Smooth muscle cell of the brain vasculature (primary cell): ENCODE measurements around the gene RASGRP1.

Experiments used
- DNase-seq: peaks from one replicate; pipeline ENCODE4 v3.0.0-alpha.2; 2012; ENCODE audit warnings: low read depth, low spot score

RASGRP1 gene

DNA sequence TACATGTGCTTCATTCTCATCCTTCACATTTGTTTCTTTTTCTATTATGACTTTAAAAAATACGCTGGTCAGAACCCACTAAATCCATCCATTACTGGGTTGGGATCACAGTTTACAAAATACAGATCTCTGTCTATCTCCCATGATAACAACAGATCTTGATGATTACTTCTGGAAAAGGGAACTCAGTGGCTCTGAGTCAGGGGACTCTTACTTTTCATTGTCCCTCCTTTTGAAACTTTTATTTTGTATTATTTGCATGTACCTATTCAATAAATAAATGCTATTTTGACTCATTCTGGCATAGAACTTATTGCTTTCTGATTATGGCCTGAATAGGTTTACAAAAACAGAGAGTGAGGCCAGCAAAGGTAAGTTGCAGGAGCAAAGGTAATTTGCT is 11.6 kb upstream of the RASGRP1 start:
- DNase-seq, result no peak

DNA sequence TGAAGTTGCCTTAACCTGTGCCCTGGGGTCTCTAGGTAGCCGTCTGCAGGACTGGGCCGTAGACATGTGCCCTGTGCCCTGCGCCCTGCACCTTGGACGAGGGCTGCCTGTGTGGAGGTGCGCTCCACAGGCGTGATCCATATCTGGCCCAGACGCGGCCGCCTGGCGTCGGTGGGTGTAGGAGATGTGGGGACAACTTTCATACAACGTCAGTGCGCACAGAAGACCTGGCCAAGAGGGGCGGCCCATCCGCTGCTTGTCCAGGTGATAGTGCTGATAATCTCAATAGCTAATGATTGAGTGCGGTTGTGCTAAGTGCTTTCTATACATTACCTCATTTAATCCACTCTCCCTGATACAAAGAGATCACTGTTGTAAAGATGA is 665 bp upstream of the RASGRP1 start:
- no peak for DNase-seq

DNA sequence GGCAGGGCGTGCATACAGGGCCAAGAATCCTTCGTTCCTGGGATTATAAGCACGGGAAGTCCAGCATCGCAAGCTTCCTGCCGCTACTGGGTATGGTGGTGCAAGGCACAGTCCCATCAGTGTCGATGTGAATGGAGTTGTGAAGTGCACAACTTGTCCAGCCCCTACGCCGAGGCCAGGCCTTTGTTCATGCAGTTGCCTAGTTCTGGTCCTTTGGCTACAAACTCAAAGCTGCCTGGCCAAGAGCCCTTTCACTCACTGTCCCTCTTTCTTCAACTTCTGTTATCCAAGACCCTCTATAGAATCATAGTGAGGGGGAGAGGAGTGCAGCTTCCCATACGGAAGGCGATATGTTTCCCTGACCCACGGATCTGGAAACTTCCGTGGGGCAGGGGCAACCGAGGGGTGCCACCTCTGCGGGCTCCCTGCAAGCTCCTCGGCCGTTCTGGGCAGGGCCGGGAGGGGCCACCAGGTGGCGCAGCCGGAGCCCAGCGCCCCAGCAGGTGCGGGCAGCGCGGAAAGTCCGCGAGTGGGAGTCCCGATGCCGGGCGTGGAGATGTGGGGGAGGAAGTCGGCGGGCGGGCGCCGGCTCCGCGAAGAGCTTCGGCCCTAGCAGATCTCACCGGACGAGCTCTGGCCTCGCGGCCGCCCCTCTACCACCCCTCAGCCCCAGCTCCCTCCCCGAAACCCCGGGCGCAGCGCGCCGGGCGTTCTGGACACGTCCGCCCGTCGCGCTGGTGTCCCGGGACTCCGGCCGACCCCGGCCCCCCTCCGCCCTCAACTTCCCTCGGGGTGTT is 693 bp downstream of the RASGRP1 start:
- DNase-seq, result no peak

DNA sequence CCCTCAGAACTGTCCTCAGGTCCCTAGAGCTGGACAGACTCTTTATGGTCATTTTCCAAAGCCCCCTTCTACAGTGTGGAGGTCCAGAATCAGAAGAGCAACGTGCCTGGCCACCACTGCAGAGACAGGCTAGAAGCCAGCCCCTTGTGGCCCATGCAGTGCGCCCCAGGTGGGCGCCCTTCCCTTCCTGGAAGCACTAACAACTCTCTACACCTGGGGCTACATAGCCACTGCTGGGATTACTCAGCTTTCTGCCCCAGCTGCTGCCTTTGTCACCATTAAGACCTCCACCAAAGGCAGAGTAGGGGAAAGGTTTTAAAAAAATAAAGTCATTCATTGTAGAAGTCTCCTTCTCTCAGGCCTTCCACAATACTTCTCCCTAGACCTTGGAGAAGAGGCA is 2.3 kb downstream of the RASGRP1 start:
- DNase-seq, result no peak

DNA sequence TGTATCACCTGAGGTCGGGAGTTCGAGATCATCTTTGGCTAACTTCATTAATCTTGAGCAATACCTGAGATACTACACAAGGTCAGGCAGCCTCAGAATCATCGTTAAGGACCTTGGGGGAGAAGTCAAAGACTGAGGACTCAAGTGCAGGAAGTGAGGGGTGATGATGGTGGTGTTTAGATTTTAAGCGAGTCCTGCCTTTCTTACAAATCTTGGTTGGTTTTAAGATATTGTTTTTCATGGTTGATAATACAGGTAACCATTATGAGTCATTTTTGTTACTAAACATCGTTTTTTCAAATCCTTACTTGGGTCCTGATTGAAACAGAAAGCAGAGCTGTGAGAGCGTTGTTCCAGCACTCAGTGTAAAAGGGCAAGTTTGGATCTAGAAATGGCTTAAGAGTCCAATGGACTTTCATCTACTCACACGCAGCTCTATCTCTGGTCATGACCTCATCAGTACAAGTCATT is 4.1 kb downstream of the RASGRP1 start:
- no peak for DNase-seq

DNA sequence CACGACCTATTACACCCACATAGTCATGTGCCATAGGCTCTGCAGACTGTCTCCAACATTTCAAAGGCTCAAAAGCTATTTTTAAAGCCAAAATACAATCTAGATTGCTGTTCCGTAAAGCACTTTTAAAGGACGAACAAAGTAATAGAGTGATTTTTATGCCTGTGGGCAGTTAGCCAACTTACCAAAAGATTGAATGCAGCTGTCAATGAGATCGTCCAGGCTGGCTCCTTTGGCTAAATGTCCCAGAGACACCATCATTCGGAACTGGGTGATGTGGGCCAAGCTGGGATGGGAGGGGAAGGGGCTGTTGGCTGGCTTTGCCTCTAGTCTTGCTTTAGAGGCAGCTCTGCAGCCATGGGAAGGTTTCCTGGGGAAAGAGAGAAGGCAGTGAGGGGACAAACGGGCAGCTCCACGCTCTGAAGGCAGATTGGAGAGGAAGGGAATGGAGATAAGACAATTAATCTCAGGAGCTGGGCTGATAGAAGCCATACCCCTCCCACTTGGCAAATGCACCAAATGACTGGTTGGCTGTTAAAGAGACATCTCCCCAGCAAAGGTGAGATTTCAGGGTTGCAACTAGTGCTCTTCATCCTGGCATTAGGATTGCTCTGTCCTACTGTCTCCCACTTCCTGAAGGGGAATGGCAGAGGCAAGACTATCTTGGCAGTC is 4.8 kb downstream of the RASGRP1 start:
- DNase-seq, result no peak

DNA sequence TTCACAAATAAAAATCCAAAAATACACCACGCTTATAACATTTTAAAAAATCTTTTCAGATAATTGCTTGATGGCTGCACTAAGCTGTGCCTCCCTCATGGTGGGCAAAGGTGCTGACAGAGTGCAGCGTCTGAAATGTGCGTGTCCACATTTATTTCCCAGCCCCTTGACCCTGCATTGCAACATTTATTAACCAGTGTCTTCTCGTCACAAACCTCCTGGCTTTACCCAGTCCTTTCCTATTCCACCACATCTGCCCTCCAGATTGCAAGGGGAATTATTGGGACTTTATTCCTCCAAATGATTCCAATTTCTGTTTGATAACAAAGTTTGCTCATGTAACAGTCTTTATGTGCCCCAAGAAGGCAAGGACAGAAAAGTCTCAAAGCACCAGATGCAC is 5.5 kb downstream of the RASGRP1 start:
- DNase-seq, result no peak

DNA sequence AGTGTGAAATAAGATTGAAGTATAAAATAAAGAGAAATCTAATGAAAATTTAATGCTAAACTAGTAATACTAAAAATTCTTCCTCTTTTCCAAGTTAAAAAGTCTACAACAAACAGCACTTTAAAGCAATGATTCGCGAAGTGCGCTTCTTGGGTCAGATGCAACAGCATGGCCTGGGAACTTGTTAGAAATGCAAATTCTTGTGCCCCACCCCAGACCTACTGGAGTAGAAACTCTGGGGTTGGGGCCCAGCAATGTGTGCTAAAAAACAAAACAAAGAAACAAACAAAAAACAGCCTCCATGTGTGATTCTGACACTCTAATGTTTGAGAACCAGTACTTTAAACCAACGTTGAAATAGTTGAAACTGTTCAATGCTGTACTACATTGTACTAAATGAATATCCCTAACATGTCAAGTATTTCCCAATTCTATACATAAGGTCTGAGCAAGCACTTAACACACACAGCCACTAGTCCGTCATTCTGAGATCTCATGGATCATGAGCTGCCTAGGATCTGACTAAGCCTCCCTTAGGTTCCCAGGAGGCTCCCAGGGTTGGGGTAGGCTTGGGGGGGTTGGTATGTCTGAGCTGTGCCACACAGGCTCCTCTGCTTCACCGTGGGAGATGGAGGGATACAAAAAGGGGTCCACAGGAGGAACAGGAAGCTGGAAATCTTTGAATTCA is 6.1 kb downstream of the RASGRP1 start:
- no peak for DNase-seq

DNA sequence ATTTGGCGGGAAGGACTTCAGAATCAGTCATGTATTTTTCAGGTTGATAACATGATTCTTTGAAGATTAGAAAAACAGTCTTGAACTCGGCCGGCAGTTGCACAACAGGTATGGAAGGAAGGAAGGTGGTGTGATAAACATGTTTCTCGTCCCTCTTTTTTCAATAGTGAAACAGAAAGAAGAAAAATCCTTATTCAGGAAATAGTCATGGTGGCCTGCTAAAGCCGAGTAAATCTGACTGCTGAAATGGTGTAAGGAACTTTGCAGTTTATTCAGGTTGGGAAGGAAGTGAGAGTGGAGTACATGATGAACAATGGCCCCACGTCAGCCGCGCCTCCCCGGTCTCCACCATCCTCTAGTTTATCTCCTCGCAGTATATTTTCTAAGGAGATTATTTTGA is 6.7 kb downstream of the RASGRP1 start:
- no peak for DNase-seq

DNA sequence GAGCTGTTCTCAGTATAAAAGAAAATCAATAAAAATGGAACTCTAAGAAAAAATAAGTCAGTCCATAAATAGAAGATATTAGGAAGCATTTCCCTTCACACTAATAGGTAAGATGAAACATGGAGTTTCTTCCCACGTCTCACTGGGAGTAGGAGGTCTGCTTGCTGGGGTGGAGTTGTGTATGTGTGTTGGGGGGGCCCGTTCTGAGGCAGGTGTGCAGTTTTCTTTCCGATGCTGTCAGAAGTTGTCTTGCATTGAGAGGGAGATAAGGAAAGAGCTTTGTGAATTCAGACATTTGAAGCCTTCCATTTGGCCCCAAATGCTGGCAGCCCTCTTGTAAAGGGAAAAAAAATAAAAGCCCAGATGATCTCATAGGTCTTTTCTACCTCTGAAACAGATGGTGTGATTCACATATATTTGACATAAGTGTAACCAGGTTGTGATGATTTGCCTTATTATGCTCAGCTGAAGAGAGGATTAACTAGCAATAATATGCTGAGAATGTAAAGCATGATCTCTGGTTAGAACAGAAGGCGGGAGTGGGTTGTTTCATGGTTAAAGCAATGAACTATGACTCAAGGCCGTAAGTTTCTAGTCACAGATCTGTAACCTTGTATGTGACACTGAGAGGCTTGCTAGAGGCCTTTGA is 8.8 kb downstream of the RASGRP1 start:
- DNase-seq, result no peak

DNA sequence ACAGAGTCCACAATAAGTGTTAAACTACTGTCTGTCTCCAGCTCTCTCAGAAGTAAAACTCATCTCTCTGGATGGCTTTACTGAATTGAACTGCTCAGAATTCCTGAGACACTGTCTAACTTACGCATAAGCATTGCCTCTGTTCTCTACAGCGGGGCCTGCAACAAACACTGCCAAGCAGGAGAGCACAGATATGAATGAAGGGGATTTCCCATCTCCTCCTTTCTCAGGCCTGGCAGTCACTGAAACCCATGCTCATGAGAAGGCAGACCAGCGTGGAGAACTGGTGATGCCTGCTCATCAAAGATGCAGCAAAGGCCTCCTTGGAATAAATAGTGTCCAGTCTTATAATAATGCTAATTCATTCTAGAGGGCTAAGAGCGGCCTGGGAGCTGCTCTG is 10.3 kb downstream of the RASGRP1 start:
- no peak for DNase-seq

DNA sequence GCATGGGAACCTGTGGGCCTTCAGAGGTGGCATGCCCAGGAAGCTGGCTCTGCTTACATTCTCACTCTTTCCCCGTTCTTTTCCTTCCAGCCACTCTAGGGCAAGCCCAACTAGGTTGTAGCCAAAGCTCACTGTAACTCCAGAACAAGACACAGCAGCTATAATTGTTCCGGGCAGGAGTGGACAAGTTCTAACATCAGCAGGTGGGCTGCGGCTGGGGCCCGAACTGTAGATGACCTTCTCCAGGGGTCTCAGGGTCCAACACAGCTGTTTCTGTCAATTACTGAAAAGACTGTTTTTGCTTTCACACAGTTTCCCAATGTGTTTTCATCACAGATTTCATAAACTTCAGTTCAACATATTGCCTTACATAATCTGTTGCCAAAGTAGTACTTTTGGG is 11.5 kb downstream of the RASGRP1 start:
- no peak for DNase-seq

DNA sequence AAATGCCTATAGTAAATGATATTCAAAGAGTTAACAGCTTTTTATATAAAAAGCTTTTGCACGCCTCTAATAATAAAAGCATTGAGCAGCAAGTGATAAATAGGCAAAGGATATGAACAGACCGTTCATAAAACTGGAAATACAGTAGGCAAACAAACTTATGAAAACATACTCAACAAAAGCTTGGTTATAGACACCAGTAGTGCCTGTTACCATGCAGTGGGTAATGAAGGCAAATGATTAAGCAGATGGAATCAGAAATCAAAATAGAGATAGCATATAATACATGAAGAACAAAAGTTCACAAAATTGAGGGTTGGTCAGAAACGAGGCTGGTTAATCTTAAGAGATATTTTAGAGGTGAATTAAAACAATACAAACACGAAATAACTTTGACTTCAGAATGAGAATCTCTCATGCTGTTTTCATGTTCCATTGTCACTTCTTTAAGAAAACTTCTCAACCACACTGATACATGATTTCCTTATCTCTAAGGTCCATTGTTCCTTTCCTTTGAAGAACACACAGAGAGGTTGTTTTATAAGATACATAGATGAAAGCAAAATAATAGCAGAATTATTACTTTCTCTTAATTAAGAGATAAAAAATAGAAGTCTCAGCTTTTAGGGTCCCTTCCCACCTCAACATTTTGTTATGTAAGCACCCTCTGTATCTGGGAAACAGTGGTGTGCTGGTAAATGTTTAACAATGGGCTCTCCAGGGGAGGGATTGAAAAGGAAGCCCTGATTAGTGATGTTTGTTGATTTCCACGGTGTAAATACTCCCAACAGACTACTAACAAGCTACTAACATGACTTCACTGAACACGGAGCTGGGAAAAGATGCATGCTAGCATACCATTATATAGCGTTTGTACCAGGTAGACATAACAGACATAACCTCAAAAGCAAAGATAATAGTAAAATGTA is 12.6 kb downstream of the RASGRP1 start:
- DNase-seq, result no peak

DNA sequence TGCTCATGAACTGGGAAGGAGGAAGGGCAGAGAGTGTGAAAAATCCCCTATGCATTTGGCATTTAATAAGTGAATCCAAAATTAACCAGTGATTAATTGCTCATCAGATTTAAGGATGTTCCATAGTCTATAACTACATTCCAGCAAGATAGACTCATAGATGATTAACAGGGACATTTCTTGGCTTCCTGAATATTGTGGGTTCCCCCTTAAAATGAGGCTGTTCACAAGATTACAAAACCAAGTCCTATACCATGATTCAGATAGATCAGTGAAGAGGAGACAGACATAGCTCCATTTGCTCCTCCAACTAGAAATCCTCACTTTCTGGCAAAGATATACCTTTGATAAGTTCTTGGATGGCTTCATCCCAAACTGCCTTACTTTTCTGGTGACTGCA is 15.4 kb downstream of the RASGRP1 start:
- no peak for DNase-seq

DNA sequence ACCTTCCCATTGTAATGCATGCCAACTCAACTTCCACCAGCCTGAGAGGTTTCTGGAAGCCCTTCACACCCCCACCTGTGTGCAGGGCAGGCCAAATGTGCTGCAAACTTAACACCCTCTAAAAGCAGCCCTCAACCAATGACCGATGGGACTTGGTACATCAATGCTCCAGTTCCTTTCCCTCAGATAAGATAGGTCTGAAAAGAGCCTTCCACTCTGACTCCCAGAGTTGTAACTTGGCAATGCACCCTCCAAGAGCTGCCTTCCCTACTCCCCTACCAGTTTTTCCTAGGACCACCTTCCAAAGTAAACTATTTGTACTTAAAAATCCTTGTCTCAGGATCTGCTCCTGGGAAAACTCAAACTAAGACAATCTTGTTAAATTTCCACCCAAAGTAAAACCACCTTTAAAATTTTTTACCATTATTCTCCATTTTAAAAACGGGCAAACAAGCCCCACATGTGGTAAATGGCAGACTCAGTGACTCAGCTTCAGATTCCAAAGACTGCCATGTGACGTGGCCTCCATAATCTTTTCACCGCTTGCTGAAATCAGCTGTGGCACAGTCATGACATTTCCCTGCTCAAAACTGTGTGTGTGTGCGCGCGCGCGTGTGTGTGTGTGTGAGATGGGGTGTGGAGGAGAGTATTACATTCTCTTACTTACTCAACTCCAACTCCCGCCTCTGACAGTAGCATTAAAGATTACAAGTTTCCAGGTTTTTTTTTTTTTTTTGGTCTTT is 17.2 kb downstream of the RASGRP1 start:
- DNase-seq, result no peak

DNA sequence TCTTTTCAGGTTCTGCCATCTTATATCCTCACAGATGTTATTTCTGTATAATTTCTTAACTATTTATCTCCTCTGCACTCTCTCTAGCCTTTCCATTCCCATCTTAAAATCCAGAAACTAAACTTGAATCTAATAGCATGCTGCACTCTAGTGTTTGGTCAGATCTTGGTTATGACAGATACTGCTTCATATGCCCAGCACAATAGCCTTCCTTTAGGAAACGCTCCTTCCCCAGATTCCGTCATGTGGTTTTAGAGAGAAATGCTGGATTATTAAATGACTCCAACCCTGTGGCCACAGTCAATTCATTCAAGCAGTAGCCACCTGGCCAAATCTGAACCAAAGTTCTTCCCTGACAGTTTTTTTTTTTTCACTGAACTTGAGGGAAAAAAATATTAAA is 19.4 kb downstream of the RASGRP1 start:
- no peak for DNase-seq

DNA sequence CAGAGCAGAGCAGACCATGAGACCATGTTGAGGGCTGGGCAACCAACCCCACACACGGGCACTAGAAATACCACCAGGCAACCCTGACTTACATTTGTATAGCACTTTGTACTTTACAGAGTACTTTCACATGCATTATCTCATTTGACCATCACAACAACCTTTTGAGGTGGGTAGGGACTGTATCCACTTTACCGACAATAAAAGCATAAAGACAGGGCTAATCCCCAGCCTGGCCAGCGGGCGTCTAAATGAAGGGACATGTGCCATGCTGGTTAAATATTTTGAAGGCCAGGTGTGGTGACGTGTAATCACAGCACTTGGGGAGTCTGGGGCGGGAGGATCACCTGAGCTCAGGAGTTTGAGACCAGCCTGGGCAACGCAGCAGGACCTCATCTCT is 23.6 kb downstream of the RASGRP1 start:
- DNase-seq, result no peak

DNA sequence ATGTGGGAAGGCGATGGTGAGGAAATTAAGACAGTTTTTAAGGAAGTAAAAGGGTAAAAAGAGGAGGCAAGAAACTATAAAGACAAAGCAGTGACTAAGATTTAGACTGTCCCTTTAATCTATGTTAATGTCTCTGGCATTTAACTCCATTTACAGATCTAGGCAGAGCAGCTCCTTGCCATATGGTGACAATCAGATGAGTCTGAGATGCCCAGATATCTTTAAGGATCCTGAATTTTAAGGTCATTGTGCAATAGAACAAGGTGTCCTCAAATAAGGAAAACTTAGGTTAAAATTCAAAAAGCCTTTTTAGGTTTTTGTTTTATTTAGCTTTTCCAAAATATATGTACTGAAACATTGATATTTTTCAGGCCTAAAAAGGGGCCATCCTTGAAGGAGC is 24.1 kb downstream of the RASGRP1 start:
- DNase-seq, result no peak

DNA sequence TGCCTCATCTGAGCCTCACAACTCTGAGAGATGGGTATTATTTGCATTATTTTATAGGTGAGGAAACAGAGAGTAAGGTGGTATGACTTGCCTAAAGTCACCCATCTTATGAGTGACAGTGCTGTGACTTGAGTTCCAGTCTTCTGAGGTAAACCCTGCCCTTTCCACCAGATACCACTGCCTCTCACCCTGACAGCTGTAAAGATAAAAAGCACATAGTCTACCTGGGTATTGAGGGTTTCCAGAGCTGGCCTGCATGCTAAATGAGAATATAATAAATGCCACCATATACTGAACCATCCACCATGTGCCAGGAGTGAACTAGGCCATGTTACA is 25.6 kb downstream of the RASGRP1 start:
- DNase-seq, result no peak

DNA sequence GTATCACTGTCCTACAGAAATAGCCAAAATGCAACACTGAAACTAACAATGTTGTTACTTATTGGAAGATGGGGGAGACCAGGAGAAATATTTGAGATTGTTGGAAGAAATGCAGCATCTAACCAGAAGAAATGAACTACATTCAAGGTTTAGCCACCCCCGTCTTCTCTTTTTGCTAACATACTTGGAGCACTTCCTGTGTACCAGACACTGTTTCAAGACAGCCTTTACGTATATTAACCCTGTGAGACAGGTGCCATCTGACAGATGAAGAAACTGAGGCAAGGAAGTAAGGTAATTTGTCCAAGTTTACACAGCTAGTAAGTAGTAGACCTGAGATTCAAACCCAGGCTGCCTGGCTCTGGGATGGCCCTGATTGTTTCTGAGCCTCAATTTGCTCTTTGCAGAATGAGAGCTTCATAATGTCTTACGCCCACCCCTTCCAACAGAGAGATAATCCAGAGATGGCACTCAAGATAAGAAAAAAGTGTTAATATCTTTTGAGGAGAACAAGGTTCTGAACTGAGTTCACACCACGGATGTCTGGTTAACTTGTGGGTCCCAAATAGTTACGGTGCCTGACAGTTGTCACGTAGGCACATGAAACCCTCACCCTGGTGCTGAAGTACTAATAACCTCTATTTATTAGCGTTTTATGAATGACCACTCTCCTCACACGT is 26.1 kb downstream of the RASGRP1 start:
- DNase-seq, result no peak
